ENCODE data around the gene SRSF8.
"Not testable (repeated sequence)": the region's sequence is repeated elsewhere in the genome, so short reads cannot be mapped to it uniquely, and the experiment has no call there.

SRSF8 gene

GRCh38 chr11:95098826-95099225 is 32.1 kb downstream of the SRSF8 start:
- no peak for DNase-seq

DNA sequence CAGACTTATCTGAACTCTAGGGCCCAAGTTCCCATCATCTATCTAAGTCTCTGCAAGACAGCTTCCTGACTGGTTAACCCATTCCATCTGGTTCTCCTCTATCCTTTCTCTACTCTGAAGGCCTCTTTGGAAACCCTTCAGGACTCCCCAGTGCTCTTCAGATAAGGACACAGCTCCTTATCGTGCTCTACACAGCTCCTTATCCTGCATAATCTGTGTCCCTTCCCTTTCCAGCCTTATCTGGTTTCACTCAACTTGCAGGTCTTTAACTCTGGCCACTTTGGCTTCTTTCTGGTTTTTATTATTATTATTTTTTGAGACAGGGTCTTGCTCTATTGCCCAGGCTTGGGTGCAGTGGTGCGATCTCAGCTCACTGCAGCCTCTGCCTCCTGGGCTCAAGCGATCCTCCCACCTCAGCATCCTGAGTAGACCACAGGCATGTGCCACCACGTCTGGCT is 33.5 kb downstream of the SRSF8 start:
- DNase-seq = no peak

GRCh38 chr11:95100856-95101507 is 34.3 kb downstream of the SRSF8 start:
- DNase-seq = no peak

GRCh38 chr11:95101935-95102334 is 35.2 kb downstream of the SRSF8 start:
- no peak for DNase-seq

- DNase-seq = no peak
Measured at GRCh38 chr11:95102733-95103132, 36.0 kb downstream of the SRSF8 start.

GRCh38 chr11:95103701-95104100 is 37.0 kb downstream of the SRSF8 start:
- no peak for DNase-seq

DNA sequence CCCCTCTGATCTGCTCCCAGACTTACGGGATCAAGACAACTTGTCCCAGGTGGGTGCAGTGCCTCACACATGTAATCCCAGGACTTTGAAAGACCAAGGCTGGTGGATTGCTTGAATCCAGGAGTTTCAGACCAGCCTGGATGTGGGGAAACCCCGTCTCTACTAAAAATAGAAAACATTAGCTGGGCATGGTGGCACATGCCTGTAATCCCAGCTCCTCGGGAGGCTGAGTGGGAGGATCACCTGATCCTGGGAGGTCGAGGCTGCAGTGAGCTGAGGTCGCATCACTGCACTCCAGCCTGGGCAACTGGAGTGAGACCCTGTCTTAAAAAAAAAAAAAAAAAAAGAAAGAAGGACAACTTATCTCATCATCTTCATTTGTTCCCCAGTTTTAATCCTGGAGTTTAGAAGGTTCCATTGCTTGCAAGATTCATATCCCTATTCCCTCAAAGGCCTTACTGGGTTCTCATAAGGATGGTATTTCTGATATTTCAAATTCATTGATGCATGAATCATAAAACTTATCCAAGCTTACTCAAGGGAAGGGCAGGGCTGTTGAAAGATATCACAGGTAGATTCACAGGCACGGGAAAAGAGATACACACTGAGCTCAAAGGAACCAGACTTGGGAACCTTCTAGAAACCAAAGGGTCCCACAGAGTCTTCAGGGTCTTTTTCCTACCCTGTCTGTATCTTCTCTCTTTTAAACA is 37.6 kb downstream of the SRSF8 start:
- DNase-seq = no peak

- no peak for DNase-seq
Measured at GRCh38 chr11:95104856-95105255, 38.1 kb downstream of the SRSF8 start.

DNA sequence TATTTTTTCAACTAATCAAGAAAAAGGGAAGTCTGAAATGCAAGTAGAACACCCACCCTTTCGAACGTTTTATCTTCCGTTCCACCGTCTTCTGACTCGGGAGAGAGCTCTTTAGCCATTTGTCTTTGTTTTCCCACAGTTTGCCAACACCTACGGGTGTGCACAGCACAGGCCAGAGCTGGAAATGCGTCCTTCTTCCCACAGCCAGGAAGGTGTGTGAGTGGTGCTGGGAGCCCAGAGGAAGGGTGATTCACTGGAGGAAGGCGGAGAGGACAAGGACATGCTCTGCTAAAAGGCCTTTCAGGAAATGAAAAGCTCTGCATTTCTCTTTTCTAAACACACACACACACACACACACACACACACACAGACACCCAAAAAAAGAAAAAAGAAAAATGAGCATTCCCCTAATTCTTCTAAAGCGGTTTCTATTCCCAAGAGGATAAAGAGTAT is 41.5 kb downstream of the SRSF8 start:
- DNase-seq = no peak

GRCh38 chr11:95108671-95109551 is 42.2 kb downstream of the SRSF8 start:
- DNase-seq = no peak

- not testable (repeated sequence) for DNase-seq
Measured at GRCh38 chr11:95111471-95111870, 44.8 kb downstream of the SRSF8 start.

DNA sequence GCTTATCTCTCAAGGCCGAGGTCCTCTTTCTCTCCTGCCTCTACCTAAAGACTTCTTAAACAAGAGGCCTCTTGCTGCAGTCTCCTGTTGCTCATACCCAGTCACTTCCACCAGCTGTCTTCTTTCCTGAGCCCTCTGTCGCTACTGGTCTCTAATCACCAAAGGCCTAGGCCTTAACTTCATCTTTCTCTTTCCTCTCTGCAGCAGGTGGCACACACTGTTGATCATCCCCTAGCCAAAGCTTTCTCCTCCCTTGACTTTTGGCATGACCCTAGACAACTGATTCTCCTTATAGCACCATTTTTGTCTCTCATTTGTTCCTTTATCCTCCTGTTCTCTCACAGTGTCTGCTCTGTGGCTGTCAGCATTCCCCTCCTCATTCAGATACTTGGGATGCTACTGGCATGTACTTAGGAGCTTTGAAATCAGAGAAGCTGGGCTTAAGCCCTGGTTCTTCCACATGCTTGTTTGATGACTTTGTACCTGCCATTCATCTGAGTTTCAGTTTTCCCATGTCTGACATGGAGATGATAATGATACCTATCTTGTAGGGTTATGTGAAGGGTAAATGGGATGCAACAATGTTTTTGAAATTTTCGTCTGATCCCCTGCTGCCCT is 45.3 kb downstream of the SRSF8 start:
- no peak for DNase-seq

DNA sequence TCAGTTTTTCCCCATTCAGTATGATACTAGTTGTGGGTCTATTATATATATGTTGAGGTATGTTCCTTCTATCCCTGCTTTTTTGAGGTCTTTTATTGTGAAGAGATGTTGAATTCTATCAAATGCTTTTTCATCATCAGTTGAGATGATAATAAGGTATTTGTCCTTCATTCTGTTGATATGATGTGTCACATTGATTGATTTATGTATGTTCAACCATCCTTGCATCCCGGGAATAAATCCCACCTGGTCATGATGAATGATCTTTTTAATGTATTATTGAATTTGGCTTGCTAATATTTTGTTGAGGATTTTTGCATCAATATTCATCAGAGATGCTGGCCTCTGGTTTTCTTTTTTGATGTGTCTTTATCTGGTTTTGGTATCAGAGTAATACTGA is 48.9 kb downstream of the SRSF8 start:
- no peak for DNase-seq

GRCh38 chr11:95119361-95120060 is 52.8 kb downstream of the SRSF8 start:
- DNase-seq = no peak
